ENCODE measurements around the gene CKAP2L. TPM values are rescaled to one million over a fixed set of nuclear protein-coding genes. Genes with fewer than 3 reads are reported as not detected.

CKAP2L gene
- total RNA-seq, 1 donor, result 0.21 TPM

DNA sequence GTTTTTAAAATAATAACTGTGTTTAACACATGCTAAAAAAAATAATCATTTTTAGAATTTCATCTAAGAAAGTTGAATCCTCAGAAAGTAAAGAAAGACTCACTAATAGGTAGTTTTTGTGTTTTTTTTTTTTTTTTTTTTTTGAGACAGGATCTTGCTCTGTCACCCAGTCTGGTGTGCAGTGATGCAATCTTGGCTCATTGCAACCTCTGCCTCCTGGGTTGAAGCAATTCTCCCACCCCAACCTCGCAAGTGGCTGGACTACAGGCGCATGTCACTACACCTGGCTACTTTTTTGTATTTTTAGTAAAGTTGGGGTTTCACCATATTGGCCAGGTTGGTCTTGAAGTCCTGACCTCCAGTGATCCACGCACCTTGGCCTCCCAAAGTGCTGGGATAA lies 7.1 kb downstream of the CKAP2L start:
- Histone ChIP-seq H3K9me3 (ENCODE audit: low read depth, low read length) (no peaks in the 10 kb centered on the region), H3K4me1 (ENCODE audit: insufficient read depth, low read length) (peaks cover 22% of the 10 kb centered on the region), H3K4me3 (ENCODE audit: low read length) (no peak overlapping the region), H3K27me3 (ENCODE audit: insufficient read depth, low read length) (no peaks in the 10 kb centered on the region)

DNA sequence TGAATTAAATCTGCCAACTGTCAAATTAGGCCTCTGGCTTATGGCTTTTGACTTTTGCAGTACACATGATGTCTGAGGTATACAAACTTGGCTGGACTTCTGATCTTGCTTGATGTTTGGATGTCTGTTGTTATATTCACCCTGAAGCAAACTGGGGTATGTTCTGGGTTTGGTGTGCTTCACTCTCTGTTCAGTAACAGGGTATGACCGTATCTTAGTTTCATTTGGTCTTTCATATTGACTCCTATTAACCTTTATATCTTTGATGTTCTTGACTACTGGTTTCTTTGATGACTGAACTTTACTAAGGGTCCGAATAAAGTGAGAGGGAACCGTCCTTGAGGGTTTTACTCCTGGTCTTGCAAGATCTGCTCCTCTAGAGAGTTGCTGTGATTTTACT lies 8.2 kb downstream of the CKAP2L start:
- H3K4me1 ChIP-seq (ENCODE audit: insufficient read depth, low read length), result peaks cover 22% of the 10 kb centered on the region
- no peaks in the 10 kb centered on the region for H3K27me3 ChIP-seq (ENCODE audit: insufficient read depth, low read length)
- no peaks in the 10 kb centered on the region for H3K9me3 ChIP-seq (ENCODE audit: low read depth, low read length)
- no peak overlapping the region for H3K4me3 ChIP-seq (ENCODE audit: low read length)

DNA sequence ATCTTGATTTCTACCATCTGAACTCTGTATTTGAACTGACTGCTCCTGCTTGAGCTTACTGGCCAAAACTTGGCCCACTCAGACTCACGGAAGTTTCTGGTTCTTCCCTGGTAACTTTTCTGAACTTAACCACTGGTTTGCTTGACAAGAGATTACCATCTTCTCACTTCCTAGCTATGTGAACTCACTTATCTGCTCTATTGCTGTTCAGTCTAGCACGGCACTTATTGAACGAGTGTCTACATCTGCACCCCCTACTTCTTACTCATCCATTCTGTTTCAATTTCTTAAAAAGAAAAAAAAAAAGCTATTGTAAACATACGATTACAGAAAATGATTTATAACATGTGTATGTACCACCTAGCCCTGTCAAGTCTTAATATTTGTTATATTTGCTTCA lies 9.0 kb downstream of the CKAP2L start:
- Histone ChIP-seq H3K4me1 (ENCODE audit: insufficient read depth, low read length) (peaks cover 22% of the 10 kb centered on the region), H3K9me3 (ENCODE audit: low read depth, low read length) (no peaks in the 10 kb centered on the region), H3K27me3 (ENCODE audit: insufficient read depth, low read length) (no peaks in the 10 kb centered on the region), H3K4me3 (ENCODE audit: low read length) (no peak overlapping the region)

GRCh38 chr2:112754564-112754963 lies 9.8 kb downstream of the CKAP2L start:
- Histone ChIP-seq H3K4me1 (ENCODE audit: insufficient read depth, low read length) (peaks cover 30% of the 10 kb centered on the region), H3K9me3 (ENCODE audit: low read depth, low read length) (no peaks in the 10 kb centered on the region), H3K27me3 (ENCODE audit: insufficient read depth, low read length) (no peaks in the 10 kb centered on the region), H3K4me3 (ENCODE audit: low read length) (no peak overlapping the region)

DNA sequence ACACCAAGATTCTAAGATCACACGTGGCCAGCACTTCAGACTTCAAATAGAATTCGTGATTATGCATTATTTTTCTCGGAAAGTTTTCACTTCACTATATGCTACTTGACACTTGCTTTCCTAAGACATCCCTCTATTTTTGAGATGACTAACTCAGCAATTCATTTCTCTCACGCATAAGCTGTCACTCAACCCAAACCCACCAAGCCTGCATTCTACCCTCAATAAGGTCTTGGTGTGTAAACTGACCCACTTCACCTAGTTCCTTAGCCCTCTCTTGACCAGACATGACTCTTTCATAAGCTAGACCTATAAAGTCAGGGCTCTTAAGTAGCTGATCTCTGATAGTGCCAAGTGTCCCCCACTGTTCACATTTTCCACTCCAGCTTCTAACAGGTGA lies 11.7 kb downstream of the CKAP2L start:
- Histone ChIP-seq H3K4me3 (ENCODE audit: low read length) (no peak overlapping the region), H3K4me1 (ENCODE audit: insufficient read depth, low read length) (peaks cover 29% of the 10 kb centered on the region), H3K27me3 (ENCODE audit: insufficient read depth, low read length) (no peaks in the 10 kb centered on the region), H3K9me3 (ENCODE audit: low read depth, low read length) (no peaks in the 10 kb centered on the region)

DNA sequence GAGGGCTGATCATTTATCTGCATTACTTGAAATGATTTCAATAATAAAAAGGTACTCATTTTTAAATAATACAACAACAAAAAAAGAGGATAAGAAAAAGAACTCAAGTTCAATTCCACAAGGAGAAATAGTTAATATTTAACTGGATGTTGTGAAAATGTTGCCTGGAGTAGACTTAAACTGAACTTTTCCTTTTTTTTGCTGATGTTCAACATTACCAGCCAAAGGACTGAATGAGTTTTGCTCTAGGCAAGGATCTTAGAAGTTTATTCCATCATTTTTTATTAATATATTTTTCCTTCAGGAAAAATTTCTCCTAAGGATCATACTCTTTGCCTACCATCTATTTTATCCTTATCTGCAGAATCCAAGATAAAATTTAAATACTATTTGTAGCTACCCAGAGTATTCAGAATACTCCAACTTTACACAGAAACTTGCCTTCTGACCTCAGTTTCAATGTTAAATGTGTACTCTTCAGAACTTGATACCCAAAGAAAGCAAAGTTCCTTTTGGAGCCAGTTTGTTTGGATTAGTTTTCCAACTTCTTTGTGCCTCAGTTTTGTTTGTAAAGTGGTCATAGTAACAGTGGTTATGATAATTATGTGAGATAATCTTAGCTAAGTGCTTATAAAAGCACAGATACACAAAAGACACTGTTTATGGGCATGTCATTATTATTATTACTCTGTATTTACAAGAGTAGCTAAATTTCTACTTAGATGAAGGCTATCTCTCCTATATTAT lies 12.8 kb downstream of the CKAP2L start:
- H3K27me3 ChIP-seq (ENCODE audit: insufficient read depth, low read length), result no peaks in the 10 kb centered on the region
- peaks cover 24% of the 10 kb centered on the region for H3K4me1 ChIP-seq (ENCODE audit: insufficient read depth, low read length)
- no peak overlapping the region for H3K4me3 ChIP-seq (ENCODE audit: low read length)
- H3K9me3 ChIP-seq (ENCODE audit: low read depth, low read length), result no peaks in the 10 kb centered on the region

DNA sequence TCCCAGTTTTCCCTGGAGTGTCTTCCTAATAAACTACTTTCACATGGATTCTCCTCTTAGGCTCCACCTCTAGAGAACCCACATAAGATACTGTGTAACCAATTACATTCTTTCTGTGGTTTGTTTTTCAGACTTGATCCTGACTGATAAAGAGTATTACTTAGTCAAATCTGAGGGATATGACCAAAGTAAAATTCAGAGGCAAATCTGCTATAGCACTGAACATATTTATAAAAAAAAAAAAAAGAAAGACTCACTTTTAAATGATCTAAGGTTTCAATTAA lies 13.9 kb downstream of the CKAP2L start:
- no peaks in the 10 kb centered on the region for H3K27me3 ChIP-seq (ENCODE audit: insufficient read depth, low read length)

DNA sequence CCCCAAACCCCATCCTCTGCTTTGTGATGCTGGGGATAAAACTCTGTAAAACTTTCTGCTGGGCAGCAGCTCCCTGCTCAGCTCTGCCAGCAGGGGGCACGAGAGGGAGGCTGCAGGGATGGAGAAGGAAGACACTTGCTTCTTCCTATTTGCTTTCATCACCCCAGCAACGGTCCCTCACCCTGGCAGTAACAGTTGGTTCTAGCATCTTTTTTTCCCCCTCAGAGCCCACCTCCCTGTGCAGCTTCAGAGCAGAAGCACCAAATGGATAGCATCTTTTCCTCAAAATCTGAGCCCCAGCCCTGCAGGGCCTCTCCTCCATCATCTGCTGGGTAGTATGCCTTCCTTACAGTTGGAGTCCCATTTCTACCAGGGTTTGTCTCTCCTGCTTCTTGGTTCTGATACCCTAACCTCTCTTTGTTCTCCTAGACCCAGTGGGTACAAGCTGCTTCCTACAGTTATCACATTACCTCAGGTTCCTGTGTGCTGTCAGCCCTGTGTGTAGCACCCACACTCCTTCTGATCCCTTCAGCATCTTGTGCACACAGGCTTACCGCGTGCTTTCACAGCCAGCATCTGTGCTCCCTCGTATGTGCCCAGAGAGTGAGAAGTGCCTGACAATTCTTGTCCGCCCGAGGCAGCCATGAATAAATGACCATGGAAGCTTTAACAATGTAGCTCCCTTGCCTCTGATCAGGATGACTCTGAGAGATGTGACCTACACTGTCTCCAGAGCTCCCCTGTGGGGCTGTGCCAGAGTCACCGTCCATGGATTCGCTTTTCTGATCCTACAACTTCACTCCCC lies 14.5 kb downstream of the CKAP2L start:
- H3K4me3 ChIP-seq (ENCODE audit: low read length), result no peak overlapping the region
- H3K9me3 ChIP-seq (ENCODE audit: low read depth, low read length), result no peaks in the 10 kb centered on the region
- peaks cover 19% of the 10 kb centered on the region for H3K4me1 ChIP-seq (ENCODE audit: insufficient read depth, low read length)
- H3K27me3 ChIP-seq (ENCODE audit: insufficient read depth, low read length), result no peaks in the 10 kb centered on the region

More for the DNA sequence above, 13.9 kb downstream of the CKAP2L start:
- Histone ChIP-seq H3K4me1 (ENCODE audit: insufficient read depth, low read length) (peaks cover 24% of the 10 kb centered on the region), H3K9me3 (ENCODE audit: low read depth, low read length) (no peaks in the 10 kb centered on the region), H3K4me3 (ENCODE audit: low read length) (no peak overlapping the region)

GRCh38 chr2:112740527-112740926 lies 23.9 kb downstream of the CKAP2L start:
- no peaks in the 10 kb centered on the region for H3K27me3 ChIP-seq (ENCODE audit: insufficient read depth, low read length)
- no peaks in the 10 kb centered on the region for H3K4me1 ChIP-seq (ENCODE audit: insufficient read depth, low read length)
- no peak overlapping the region for H3K4me3 ChIP-seq (ENCODE audit: low read length)
- H3K9me3 ChIP-seq (ENCODE audit: low read depth, low read length), result no peaks in the 10 kb centered on the region

DNA sequence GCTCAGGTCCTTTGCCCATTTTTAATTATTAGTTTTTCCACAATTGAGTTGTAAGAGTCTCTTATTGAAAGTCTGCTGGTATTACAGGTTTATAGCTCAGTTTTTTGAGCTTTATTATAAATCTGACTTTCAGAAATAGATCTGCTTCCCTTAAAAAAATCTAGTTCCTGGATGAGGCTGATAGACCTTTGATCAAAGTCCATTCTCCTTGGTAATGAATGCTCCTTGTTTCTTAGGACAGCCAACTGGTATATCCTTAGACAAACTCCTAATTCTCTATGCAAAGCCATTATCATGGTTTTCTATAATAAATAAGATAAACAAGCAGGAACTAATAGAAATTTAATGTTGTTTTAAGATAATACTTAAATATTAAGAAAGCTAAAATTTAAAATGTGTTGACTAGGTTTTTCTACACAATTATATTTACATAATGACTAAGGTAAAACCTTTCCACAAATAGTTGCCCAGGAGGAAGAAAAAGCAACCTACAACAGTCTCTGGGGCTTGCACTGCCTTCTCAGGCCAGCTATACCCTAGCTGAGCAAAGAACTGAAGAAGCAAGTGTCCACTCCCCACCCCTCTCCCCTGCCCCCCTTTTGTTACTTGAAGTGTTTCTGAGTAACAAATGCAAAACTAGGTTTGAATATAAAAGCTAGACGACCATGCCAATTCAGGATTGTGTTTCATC lies 26.7 kb downstream of the CKAP2L start:
- H3K4me3 ChIP-seq (ENCODE audit: low read length), result no peak overlapping the region
- H3K4me1 ChIP-seq (ENCODE audit: insufficient read depth, low read length), result no peaks in the 10 kb centered on the region
- no peaks in the 10 kb centered on the region for H3K27me3 ChIP-seq (ENCODE audit: insufficient read depth, low read length)
- H3K9me3 ChIP-seq (ENCODE audit: low read depth, low read length), result no peaks in the 10 kb centered on the region

DNA sequence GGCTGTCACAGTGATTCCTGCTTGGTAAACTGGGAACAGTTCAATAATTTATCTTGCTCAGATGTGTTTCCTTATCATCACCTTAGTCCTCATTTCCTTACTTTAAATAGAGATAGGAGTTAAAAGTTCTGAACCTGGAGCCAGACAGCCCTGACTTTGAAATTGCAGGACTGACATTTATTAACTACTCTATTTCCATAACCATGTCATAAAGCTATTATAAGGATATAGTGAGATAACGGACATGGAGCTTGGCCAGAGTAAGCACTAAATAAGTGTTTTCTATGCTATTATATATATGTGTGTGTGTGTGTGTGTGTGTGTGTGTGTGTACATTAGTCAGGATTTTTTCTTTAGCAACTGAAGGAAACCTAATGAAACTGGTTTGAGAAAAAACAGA lies 30.5 kb downstream of the CKAP2L start:
- Histone ChIP-seq H3K4me3 (ENCODE audit: low read length) (no peak overlapping the region), H3K27me3 (ENCODE audit: insufficient read depth, low read length) (no peaks in the 10 kb centered on the region), H3K4me1 (ENCODE audit: insufficient read depth, low read length) (peaks cover 9% of the 10 kb centered on the region), H3K9me3 (ENCODE audit: low read depth, low read length) (no peaks in the 10 kb centered on the region)

DNA sequence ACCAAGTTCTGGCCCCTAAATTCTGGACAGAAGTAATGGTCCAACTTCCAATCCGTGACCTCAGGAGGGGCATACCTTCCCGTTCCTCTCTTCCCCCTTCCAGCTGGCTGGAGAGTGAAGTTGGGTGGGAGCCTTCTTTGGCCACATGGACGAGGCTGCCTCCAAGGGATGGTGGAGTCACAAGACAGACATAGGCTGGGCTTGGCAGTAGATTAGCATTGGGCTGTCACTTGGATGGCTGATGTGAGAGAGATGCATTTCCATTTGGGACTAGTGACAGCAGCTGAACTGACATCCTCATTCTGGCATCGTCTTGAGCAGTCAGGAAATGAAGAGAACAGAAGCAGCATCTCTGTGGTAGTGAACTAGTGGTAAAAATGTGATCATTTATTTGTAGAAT lies 31.0 kb downstream of the CKAP2L start:
- Histone ChIP-seq H3K9me3 (ENCODE audit: low read depth, low read length) (no peaks in the 10 kb centered on the region), H3K4me1 (ENCODE audit: insufficient read depth, low read length) (peaks cover 13% of the 10 kb centered on the region), H3K4me3 (ENCODE audit: low read length) (no peak overlapping the region), H3K27me3 (ENCODE audit: insufficient read depth, low read length) (no peaks in the 10 kb centered on the region)

DNA sequence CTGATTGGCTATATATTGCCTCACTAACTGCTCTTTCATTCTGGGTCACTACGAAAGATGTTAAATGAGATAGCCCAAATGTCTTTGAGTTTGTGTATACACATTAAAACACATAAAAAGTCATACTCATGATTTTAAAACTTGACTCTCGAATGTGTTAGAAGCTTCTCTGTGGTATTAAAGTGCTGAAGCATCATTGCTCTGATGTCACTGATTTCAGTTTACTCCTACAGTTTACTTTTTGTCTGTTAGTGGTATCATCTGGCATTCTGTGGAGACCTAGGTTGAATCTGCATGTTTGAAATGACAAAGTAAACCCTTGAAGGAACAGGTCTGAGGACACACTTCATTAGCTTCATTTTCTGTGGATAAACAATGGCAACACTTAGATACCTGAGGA lies 32.9 kb downstream of the CKAP2L start:
- Histone ChIP-seq H3K9me3 (ENCODE audit: low read depth, low read length) (no peaks in the 10 kb centered on the region), H3K4me1 (ENCODE audit: insufficient read depth, low read length) (peaks cover 20% of the 10 kb centered on the region), H3K27me3 (ENCODE audit: insufficient read depth, low read length) (no peaks in the 10 kb centered on the region), H3K4me3 (ENCODE audit: low read length) (no peak overlapping the region)

DNA sequence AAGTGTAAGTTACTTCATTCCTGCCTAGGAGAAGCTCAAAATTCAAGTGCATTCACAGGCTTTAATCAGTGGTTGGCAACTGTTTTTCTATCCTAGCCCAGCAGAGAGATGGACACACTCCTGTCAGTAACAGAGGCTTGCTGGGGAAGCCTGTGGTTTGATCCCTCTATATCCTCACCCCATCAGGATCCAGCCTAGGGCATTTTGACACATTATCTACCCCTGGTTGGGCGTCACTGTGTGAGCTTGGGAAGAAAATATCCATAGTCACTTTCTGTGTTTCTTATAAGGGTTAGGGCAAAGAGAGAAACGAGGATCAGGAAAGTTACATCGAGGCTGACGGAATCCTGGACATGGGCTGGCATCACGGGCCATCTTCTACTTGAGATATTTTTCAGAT lies 33.6 kb downstream of the CKAP2L start:
- peaks cover 26% of the 10 kb centered on the region for H3K4me1 ChIP-seq (ENCODE audit: insufficient read depth, low read length)
- no peaks in the 10 kb centered on the region for H3K9me3 ChIP-seq (ENCODE audit: low read depth, low read length)
- no peaks in the 10 kb centered on the region for H3K27me3 ChIP-seq (ENCODE audit: insufficient read depth, low read length)
- no peak overlapping the region for H3K4me3 ChIP-seq (ENCODE audit: low read length)

DNA sequence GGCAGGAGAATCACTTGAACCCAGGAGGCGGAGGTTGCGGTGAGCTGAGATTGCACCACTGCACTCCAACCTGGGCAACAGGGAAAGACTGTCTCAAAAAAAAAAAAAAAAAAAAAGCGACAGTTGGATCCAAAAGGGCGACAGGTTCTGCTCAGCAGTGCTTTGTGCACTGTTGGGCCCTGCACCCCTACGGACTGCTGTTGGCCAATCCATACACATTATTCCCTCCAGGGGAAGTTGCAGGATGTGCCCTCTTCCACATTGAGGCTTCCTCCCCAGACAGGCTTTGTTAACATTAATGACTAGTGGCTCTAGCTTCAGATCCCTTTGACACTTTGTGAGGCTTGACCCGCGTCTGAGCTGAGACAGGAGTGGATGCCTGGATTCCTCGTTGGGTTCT lies 34.2 kb downstream of the CKAP2L start:
- Histone ChIP-seq H3K27me3 (ENCODE audit: insufficient read depth, low read length) (no peaks in the 10 kb centered on the region), H3K9me3 (ENCODE audit: low read depth, low read length) (no peaks in the 10 kb centered on the region), H3K4me3 (ENCODE audit: low read length) (no peak overlapping the region), H3K4me1 (ENCODE audit: insufficient read depth, low read length) (peaks cover 26% of the 10 kb centered on the region)
